ENCODE measurements around the gene TYMS. TPM values are rescaled to one million over a fixed set of nuclear protein-coding genes. Genes with fewer than 3 reads are reported as not detected.

Gene TYMS
- total RNA-seq (2022; extraction: Qiagen RNA extraction) = 169 to 181 TPM (median 172 TPM) in 5 replicates

GRCh38 chr18:657311-658000 lies at the start of gene TYMS:
TSS of gene TYMS (plus strand) at chr18:657653. CDS start at chr18:657743, 90 bp downstream.

GRCh38 chr18:712401-713134 lies 55.1 kb downstream of the TYMS start, which contains the start of gene ENOSF1:
TSS of gene ENOSF1 (minus strand) at chr18:712630. CDS start at chr18:712587, 43 bp downstream.

Other genes with a start within 250 kb of the TYMS start
- 0.03 to 0.11 TPM (median 0.06 TPM) in 5 replicates for gene COLEC12, start 157.0 kb upstream of the TYMS start, total RNA-seq (2022; extraction: Qiagen RNA extraction)
- gene CETN1, start 77.3 kb upstream of the TYMS start, total RNA-seq (2022; extraction: Qiagen RNA extraction) = not detected in 5 replicates
- gene CLUL1, start 60.7 kb upstream of the TYMS start, total RNA-seq (2022; extraction: Qiagen RNA extraction) = not detected in 5 replicates
- gene ENOSF1, start 55.0 kb downstream of the TYMS start, total RNA-seq (2022; extraction: Qiagen RNA extraction) = 21.1 to 27.6 TPM (median 25.6 TPM) in 5 replicates
- 17.2 to 24.3 TPM (median 23.5 TPM) in 5 replicates for gene YES1, start 154.6 kb downstream of the TYMS start, total RNA-seq (2022; extraction: Qiagen RNA extraction)
- not detected in 5 replicates for gene ADCYAP1, start 247.2 kb downstream of the TYMS start, total RNA-seq (2022; extraction: Qiagen RNA extraction)

All from A549 treated with Mapracorat at 1 μM for 4 hours (cell line).